GM21360 (cell line): ENCODE results near the gene EFEMP1.
"Not testable (repeated sequence)": the region's sequence is repeated elsewhere in the genome, so short reads cannot be mapped to it uniquely, and the experiment has no call there.

Source experiments
- ATAC-seq: cut with Tn5 transposase; IDR thresholded peaks from one replicate; pipeline ENCODE4 v1.9.1; 2021; ENCODE audit warnings: mild to moderate bottlenecking, moderate library complexity; ENCODE audit not compliant: unreplicated experiment

The EFEMP1 gene

DNA sequence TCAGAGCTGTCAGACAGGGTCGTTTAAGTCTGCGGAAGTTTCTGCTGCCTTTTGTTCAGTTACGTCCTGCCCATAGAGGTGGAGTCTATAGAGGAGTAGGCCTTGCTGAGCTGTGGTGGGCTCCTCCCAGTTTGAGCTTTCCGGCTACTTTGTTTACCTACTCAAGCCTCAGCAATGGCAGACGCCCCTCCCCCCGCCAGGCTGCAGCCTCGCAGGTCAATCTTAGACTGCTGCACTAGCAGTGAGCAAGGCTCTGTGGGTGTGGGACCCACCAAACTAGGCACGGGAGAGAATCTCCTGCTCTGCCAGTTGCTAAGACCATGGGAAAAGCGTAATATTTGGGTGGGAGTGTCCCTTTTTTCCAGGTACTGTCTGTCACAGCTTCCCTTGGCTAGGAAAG is 86.5 kb downstream of the EFEMP1 start:
- no peak for ATAC-seq

DNA sequence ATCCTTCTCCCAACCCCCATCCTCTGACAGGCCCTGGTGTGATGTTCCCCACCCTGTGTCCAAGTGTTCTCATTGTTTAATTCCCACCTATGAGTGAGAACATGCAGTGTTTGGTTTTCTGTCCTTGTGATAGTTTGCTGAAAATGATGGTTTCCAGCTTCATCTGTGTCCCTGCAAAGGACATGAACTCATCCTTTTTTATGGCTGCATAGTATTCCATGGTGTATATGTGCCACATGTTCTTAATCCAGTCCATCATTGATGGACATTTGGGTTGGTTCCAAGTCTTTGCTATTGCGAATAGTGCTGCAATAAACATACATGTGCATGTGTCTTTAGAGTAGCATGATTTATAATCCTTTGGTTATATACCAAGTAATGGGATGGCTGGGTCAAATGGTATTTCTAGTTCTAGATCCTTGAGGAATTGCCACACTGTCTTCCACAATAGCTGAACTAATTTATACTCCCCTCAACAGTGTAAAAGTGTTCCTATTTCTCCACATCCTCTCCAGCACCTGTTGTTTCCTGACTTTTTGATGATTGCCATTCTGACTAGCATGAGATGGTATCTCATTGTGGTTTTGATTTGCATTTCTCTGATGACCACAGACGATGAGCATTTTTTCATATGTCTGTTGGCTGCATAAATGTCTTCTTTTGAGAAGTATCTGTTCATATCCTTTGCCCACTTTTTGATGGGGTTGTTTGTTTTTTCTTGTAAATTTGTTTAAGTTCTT is 91.7 kb downstream of the EFEMP1 start:
- ATAC-seq: not testable (repeated sequence)

DNA sequence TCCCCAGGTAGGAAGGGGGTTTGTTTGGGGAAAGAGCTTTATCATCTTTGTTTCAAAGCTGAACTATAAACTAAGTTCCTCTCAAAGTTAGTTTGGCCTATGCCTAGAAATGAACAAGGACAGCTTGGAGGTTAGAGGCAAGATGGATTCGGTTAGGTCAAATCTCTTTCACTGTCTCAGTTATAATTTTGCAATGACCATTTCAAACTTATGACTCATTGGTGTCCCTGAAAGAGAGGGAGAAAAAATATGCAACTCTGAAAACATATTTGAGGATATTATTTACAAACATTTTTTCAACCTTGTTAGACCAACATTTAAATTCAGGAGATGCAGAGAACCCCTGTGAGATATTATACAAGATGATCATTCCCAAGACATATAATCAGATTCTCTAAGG is 95.7 kb downstream of the EFEMP1 start:
- no peak for ATAC-seq

DNA sequence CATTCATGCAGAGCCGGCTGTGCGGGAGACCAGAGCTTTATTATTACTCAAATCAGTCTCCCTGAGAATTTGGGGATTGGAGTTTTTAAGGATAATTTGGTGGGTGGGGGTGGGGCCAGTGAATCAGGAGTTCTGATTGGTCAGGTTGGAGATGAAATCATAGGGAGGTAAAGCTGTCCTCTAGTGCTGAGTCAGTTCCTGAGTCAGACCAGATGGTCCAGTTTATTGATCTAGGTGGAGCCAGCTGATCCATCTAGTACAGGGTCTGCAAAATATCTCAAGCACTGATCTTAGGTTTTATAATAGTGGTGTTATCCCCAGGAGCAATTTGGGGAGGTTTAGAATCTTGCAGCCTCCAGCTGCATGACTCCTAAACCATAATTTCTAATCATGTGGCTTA is 96.2 kb downstream of the EFEMP1 start:
- not testable (repeated sequence) for ATAC-seq

DNA sequence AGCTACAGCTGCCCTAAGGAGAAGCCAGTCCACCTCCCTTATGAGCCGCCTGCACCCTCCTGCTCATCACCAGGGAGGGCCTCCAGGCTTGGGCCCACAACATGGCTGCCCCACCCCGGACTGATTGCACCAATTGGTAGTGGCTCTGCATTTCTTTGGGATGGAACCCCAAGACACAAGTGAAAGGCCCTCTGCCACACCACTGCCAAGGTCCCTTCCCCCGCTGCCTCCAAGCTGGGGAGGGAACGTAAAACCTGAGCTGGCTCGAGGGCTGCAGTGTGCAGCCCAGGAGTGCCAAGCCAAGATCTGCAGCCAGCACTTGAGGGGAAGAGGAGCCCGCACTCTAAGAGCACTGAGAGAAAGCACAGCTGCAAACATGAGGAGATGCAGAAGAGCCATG is 97.3 kb downstream of the EFEMP1 start:
- ATAC-seq: no peak

DNA sequence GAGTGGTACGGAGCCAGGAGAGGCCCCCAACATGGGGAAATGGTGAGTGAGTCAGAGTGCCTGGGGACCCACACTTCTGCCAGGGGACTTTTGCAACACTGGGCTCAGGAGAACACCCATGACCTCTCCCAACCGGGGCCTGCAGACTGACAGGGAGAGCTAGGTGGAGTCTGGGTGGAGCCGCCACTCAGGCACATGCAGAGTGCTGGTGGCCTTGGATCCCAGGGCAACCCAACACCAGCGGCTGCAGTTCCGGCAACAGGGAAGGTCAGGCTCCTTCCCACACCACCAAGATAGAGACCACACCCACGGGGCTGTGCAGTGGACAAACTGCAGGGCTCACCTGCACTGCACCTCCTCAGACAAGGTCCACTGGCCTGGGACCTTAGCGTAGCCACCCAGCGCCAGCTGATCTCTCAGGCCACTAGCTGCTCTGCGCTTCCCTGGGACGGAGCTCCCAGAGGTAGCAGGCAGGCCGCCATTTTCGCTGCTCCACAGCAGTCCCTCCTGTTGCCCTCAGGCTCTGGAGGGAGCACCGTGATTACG is 99.0 kb downstream of the EFEMP1 start:
- ATAC-seq: no peak
